Activated CD4-positive, alpha-beta T cell treated with anti-CD3 and anti-CD28 coated beads, Interleukin-2, amount 50 U/mL, for 1 hour (primary cell): ENCODE results near the gene WDR93.

ENCODE experiments used
- DNase-seq: peaks from one replicate; pipeline ENCODE4 v3.0.0-alpha.2; 2020

Gene WDR93

GRCh38 chr15:89693091-89693490 is 2.5 kb downstream of the WDR93 start:
- no peak for DNase-seq

- no peak for DNase-seq
These were observed 3.1 kb downstream of the WDR93 start for GRCh38 chr15:89693696-89694095.

- DNase-seq, result no peak
These were observed 4.6 kb downstream of the WDR93 start for GRCh38 chr15:89695198-89695597.

- DNase-seq, result no peak
These were observed 13.8 kb downstream of the WDR93 start for GRCh38 chr15:89704411-89704810.

GRCh38 chr15:89707577-89707976 is 17.0 kb downstream of the WDR93 start:
- DNase-seq, result no peak

- no peak for DNase-seq
These were observed 24.2 kb downstream of the WDR93 start for GRCh38 chr15:89714775-89715174.

- no peak for DNase-seq
These were observed 32.4 kb downstream of the WDR93 start for GRCh38 chr15:89723031-89723430.

- no peak for DNase-seq
These were observed 34.0 kb downstream of the WDR93 start for GRCh38 chr15:89724621-89725020.

GRCh38 chr15:89725064-89725463 is 34.5 kb downstream of the WDR93 start:
- no peak for DNase-seq

GRCh38 chr15:89728254-89728653 is 37.6 kb downstream of the WDR93 start:
- no peak for DNase-seq

- no peak for DNase-seq
These were observed 40.7 kb downstream of the WDR93 start for GRCh38 chr15:89731275-89731674.

GRCh38 chr15:89732451-89733172 is 42.0 kb downstream of the WDR93 start:
- DNase-seq, result no peak

- no peak for DNase-seq
These were observed 45.2 kb downstream of the WDR93 start for GRCh38 chr15:89735773-89736172.

- DNase-seq, result peak; percentile 35
These were observed 49.5 kb downstream of the WDR93 start for GRCh38 chr15:89740137-89740536.

- DNase-seq, result no peak
These were observed 52.4 kb downstream of the WDR93 start for GRCh38 chr15:89743011-89743410.

- no peak for DNase-seq
These were observed 53.0 kb downstream of the WDR93 start for GRCh38 chr15:89743594-89743993.

- DNase-seq, result no peak
These were observed 54.5 kb downstream of the WDR93 start for GRCh38 chr15:89745131-89745530.

- no peak for DNase-seq
These were observed 55.2 kb downstream of the WDR93 start for GRCh38 chr15:89745768-89746167.

GRCh38 chr15:89746386-89746780 is 55.8 kb downstream of the WDR93 start:
- DNase-seq, result no peak

- no peak for DNase-seq
These were observed 57.4 kb downstream of the WDR93 start for GRCh38 chr15:89747708-89748682.

- DNase-seq, result no peak
These were observed 58.4 kb downstream of the WDR93 start for GRCh38 chr15:89749054-89749453.

GRCh38 chr15:89749526-89749925 is 58.9 kb downstream of the WDR93 start:
- DNase-seq, result no peak

- no peak for DNase-seq
These were observed 59.4 kb downstream of the WDR93 start for GRCh38 chr15:89749951-89750559.
